ENCODE results near the gene MDM2. TPM values are rescaled to one million over a fixed set of nuclear protein-coding genes. Genes with fewer than 3 reads are reported as not detected.

MDM2 gene
- total RNA-seq, 4 donors from 2014 or later: 75.9 to 99.6 (median 85.8) TPM

DNA sequence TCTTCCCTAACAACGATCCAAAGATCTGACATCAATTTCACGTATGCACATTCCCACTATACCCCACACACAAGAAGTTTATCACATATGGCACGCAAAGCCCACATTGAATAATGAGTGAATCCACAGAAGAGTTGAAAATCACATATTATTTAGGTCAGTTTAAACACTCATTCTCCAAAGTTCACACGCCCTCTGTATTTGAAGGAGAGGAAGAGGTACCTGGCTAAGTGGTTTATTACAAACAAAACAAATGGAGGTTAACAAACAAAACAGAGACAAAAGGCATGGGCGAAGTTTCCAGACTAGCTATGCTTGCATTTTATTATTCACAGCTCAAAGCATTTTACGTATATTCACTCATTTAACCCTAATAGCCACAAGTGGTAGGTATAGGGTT is 83.2 kb downstream of the MDM2 start:
- TF ChIP-seq POLR2A (IDR thresholded peaks at IDR 0.05) (no peak), EP300 (IDR thresholded peaks at IDR 0.05) (no peak)
- TF ChIP-seq, protein P1, sequence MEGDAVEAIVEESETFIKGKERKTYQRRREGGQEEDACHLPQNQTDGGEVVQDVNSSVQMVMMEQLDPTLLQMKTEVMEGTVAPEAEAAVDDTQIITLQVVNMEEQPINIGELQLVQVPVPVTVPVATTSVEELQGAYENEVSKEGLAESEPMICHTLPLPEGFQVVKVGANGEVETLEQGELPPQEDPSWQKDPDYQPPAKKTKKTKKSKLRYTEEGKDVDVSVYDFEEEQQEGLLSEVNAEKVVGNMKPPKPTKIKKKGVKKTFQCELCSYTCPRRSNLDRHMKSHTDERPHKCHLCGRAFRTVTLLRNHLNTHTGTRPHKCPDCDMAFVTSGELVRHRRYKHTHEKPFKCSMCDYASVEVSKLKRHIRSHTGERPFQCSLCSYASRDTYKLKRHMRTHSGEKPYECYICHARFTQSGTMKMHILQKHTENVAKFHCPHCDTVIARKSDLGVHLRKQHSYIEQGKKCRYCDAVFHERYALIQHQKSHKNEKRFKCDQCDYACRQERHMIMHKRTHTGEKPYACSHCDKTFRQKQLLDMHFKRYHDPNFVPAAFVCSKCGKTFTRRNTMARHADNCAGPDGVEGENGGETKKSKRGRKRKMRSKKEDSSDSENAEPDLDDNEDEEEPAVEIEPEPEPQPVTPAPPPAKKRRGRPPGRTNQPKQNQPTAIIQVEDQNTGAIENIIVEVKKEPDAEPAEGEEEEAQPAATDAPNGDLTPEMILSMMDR (IDR thresholded peaks at IDR 0.05): no peak
- Histone ChIP-seq H3K9me3 (no peaks in the 10 kb centered on the region), H3K4me3 (no peak overlapping the region), H3K27ac (no peak overlapping the region), H3K4me1 (peaks cover 0 to 5% (median 0%) of the 10 kb centered on the region in 4 donors), H3K27me3 (no peaks in the 10 kb centered on the region), H3K36me3 (no peaks in the 10 kb centered on the region)
- WGBS, 2 donors: 73 to 75% methylated on average over 6 of the region's 6 CpGs
- DNase-seq (ENCODE audit: low spot score in 2 of 2): no peak

DNA sequence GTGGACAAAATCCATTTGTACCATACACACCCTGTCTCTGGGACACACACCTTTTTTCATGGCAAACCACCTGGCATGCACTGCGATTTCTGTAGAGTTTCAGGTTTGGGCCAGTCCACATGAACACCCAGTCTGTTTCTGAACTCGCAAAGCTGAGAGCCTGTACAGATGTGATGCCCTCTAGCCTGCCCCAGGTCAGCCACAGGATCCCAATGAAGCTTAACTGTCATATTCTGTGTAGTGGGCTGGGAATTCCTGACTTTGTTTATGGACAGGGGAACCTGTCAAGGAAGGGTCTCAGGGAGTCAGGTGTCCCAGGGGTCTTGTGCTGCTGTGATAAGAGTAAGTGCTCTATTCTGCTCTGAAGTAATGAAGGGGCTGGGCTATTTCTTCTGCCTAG is 85.2 kb downstream of the MDM2 start:
- Histone ChIP-seq H3K4me3 (no peak overlapping the region), H3K4me1 (peaks cover 0 to 5% (median 0%) of the 10 kb centered on the region in 4 donors), H3K27ac (no peak overlapping the region), H3K36me3 (no peaks in the 10 kb centered on the region), H3K9me3 (no peaks in the 10 kb centered on the region), H3K27me3 (no peaks in the 10 kb centered on the region)
- WGBS, 2 donors: 79 to 93% methylated on average over 2 of the region's 2 CpGs
- DNase-seq (ENCODE audit: low spot score in 2 of 2): no peak
- TF ChIP-seq POLR2A (IDR thresholded peaks at IDR 0.05) (no peak), EP300 (IDR thresholded peaks at IDR 0.05) (no peak)
- TF ChIP-seq, protein P1 (IDR thresholded peaks at IDR 0.05): no peak

DNA sequence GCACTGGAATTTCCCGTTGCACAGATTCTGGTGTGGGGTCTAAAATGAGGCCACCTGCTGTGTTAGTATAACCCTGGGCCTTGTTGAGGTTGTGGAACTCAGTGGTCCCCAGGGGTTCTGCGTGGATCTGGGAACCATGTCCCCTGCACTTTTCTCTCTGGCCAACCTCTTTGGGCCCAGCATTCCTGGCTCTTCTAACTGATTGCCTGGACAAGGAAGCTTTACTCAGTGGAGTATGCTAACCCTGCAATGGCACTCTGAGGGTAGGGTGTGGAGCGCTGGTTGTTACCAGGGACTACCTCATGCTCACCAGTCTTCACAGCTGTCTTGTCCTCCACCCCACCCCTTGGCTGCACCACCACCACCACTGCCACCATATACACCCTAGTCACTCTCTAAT is 85.8 kb downstream of the MDM2 start:
- no peaks in the 10 kb centered on the region for H3K9me3 ChIP-seq
- H3K27me3 ChIP-seq: no peaks in the 10 kb centered on the region
- peaks cover 0 to 6% (median 0%) of the 10 kb centered on the region in 4 donors for H3K4me1 ChIP-seq
- H3K4me3 ChIP-seq: no peak overlapping the region
- no peak overlapping the region for H3K27ac ChIP-seq
- no peak for TF ChIP-seq EP300 (IDR thresholded peaks at IDR 0.05)
- TF ChIP-seq POLR2A (IDR thresholded peaks at IDR 0.05): no peak
- TF ChIP-seq, protein P1 (IDR thresholded peaks at IDR 0.05): no peak
- H3K36me3 ChIP-seq: no peaks in the 10 kb centered on the region
- DNase-seq (ENCODE audit: low spot score in 2 of 2): no peak
- 76 to 88% methylated on average over 3 of the region's 3 CpGs for WGBS, 2 donors

DNA sequence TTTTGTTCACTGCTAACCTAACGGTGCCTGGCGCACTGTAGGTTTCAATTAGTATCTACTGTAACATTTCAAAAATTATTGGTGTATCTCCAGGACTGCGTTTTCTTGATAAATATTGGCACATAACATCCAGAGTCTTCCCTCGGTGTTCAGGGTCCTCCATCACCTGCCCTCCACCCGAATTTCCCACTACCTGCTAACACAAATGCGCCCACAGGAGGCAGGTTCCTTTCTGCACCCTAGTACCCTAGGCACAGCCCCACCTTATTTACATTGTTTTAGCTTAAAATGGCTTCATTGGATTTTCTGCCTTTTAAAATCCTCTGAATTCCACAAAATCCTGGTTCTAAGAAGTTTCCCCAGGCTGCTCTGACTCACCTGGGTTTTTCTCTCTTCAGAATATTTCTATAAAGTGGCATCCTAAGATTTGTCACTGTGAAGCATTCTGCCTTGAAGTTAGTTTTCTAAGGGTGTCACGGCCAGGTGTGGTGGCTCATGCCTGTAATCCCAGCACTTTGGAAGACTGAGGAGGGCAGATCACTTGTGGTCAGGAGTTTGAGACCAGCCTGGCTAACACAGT is 86.4 kb downstream of the MDM2 start:
- TF ChIP-seq, protein P1 (IDR thresholded peaks at IDR 0.05): no peak
- TF ChIP-seq EP300 (IDR thresholded peaks at IDR 0.05) (no peak), POLR2A (IDR thresholded peaks at IDR 0.05) (no peak)
- no peak for DNase-seq (ENCODE audit: low spot score in 2 of 2)
- H3K27me3 ChIP-seq: no peaks in the 10 kb centered on the region
- 93 to 94% methylated on average over 7 of the region's 7 CpGs for WGBS, 2 donors
- peaks cover 0 to 12% (median 0%) of the 10 kb centered on the region in 4 donors for H3K4me1 ChIP-seq
- no peaks in the 10 kb centered on the region for H3K9me3 ChIP-seq
- no peaks in the 10 kb centered on the region for H3K36me3 ChIP-seq
- no peak overlapping the region for H3K4me3 ChIP-seq
- H3K27ac ChIP-seq: no peak overlapping the region

DNA sequence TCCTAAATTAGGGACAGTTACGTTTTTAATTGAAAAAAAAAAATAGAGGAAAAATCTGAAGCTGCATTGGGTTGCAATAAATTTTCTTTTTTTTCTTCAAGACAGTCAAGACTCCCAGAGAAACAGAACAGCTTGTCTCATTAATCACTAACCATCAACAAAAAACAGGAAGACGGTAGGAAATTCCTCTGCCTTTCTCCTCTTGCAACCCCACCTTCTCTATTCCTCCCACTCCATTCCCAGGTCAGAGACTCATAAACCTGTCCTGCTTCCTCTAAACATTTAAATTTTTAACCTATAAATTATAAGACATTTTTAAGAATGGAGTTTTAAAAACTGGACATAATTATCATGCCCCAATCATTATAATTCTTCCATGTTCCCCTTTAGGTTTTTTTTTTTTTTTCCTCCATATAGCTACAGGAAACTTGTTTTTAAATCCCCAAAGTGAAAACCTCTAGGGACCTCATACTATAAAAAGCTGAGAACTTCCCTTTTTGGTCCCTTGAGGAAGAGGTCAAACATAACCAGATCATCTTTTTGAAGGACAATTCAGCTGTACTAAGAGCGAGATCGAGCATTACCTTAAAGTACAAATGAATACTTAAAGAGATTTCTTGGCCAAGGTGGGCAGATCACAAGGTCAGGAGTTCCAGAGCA is 89.0 kb downstream of the MDM2 start:
- no peak overlapping the region for H3K4me3 ChIP-seq
- no peak for DNase-seq (ENCODE audit: low spot score in 2 of 2)
- no peaks in the 10 kb centered on the region for H3K27me3 ChIP-seq
- H3K27ac ChIP-seq: no peak overlapping the region
- 51% methylated on average over 4 of the region's 4 CpGs for WGBS, 2 donors
- H3K4me1 ChIP-seq: peaks cover 0 to 11% (median 0%) of the 10 kb centered on the region in 4 donors
- TF ChIP-seq POLR2A (IDR thresholded peaks at IDR 0.05) (no peak), EP300 (IDR thresholded peaks at IDR 0.05) (no peak)
- TF ChIP-seq, protein P1 (IDR thresholded peaks at IDR 0.05): no peak
- no peaks in the 10 kb centered on the region for H3K9me3 ChIP-seq
- H3K36me3 ChIP-seq: no peaks in the 10 kb centered on the region

Data from tibial nerve (tissue), 4 donors.